Measurements from ENCODE around the gene CERS1. TPM values are rescaled to one million over a fixed set of nuclear protein-coding genes. Genes with fewer than 3 reads are reported as not detected.

Gene CERS1
- polyA plus RNA-seq (ENCODE audit: insufficient read depth in 1 of 5, insufficient read length in 5 of 5, low replicate concordance in 1 of 5): 1 to 10 TPM; 2.0 to 5.3 (median 3.5) TPM
- long read RNA-seq, donor 1, partial matches to known transcripts: 0 of 3 reads
- long read RNA-seq, donor 1, other reads (novel, unspliced or antisense): 0 of 3 reads
- long read RNA-seq, donor 2, partial matches to known transcripts: 0 of 2 reads
- long read RNA-seq, donor 2, other reads (novel, unspliced or antisense): 0 of 2 reads
- long read RNA-seq, donor 3, partial matches to known transcripts: 0 of 3 reads
- long read RNA-seq, donor 3, other reads (novel, unspliced or antisense): 0 of 3 reads
- long read RNA-seq, donor 4, partial matches to known transcripts: 0 of 1 reads
- long read RNA-seq, donor 4, other reads (novel, unspliced or antisense): 0 of 1 reads
- long read RNA-seq, donor 5, partial matches to known transcripts: 0 of 1 reads
- long read RNA-seq, donor 5, other reads (novel, unspliced or antisense): 0 of 1 reads
- long read RNA-seq, donor 6, partial matches to known transcripts: 0 of 2 reads
- long read RNA-seq, donor 6, other reads (novel, unspliced or antisense): 0 of 2 reads
- long read RNA-seq, donor 7, partial matches to known transcripts: 0 of 1 reads
- long read RNA-seq, donor 7, other reads (novel, unspliced or antisense): 0 of 1 reads
- long read RNA-seq, donor 8: 0 reads

GRCh38 chr19:18895824-18896341, at the start of gene CERS1:
Gene CERS1 (minus strand): TSS chr19:18896158. CDS start chr19:18896072, 86 bp downstream.
- no peak for DNase-seq

- no peak for DNase-seq
Observed at GRCh38 chr19:18945297-18945696, 49.3 kb upstream of the CERS1 start.

GRCh38 chr19:18943465-18943864, 47.5 kb upstream of the CERS1 start:
- DNase-seq: no peak

GRCh38 chr19:18942692-18943091, 46.7 kb upstream of the CERS1 start:
- DNase-seq: no peak

GRCh38 chr19:18941628-18942354, 45.8 kb upstream of the CERS1 start:
- no peak for DNase-seq

- DNase-seq: peak; percentile 60 to 71
Observed at GRCh38 chr19:18940769-18941627, 45.0 kb upstream of the CERS1 start, which contains the start of gene HOMER3. Gene HOMER3 (minus strand): TSS chr19:18941217. CDS start chr19:18938982, 2,235 bp downstream.

- peak in 1 of 2 donors; percentile 59 for DNase-seq
Observed at GRCh38 chr19:18939922-18940768, 44.2 kb upstream of the CERS1 start.

GRCh38 chr19:18939163-18939562, 43.2 kb upstream of the CERS1 start:
- no peak for DNase-seq

- DNase-seq: no peak
Observed at GRCh38 chr19:18933297-18933696, 37.3 kb upstream of the CERS1 start.

- no peak for DNase-seq
Observed at GRCh38 chr19:18932216-18932841, 36.4 kb upstream of the CERS1 start.

- DNase-seq: no peak
Observed at GRCh38 chr19:18931316-18932162, 35.6 kb upstream of the CERS1 start.

GRCh38 chr19:18929311-18929710, 33.4 kb upstream of the CERS1 start:
- DNase-seq: no peak

- DNase-seq: no peak
Observed at GRCh38 chr19:18928018-18928805, 32.3 kb upstream of the CERS1 start.

GRCh38 chr19:18924684-18925213, 28.8 kb upstream of the CERS1 start:
- no peak for DNase-seq

GRCh38 chr19:18922228-18922985, 26.4 kb upstream of the CERS1 start:
- no peak for DNase-seq

- DNase-seq: no peak
Observed at GRCh38 chr19:18921593-18921992, 25.6 kb upstream of the CERS1 start.

- no peak for DNase-seq
Observed at GRCh38 chr19:18920400-18920799, 24.4 kb upstream of the CERS1 start.
